Brain microvascular endothelial cell (primary cell): ENCODE results near the gene KNTC1.
"Not testable (repeated sequence)": the region's sequence is repeated elsewhere in the genome, so short reads cannot be mapped to it uniquely, and the experiment has no call there.

Experiments
- DNase-seq: peaks from one replicate; pipeline ENCODE4 v3.0.0-alpha.2; 2020
- H3K27ac ChIP-seq: fragments of 250-450 bp; sonication (Bioruptor Pico); 2 replicates; pipeline ENCODE4 v1.5.1; 2020; ENCODE audit warnings: mild to moderate bottlenecking, moderate library complexity
- H3K27me3 ChIP-seq: fragments of 250-450 bp; sonication (Bioruptor Pico); replicated peaks from 2 replicates; pipeline ENCODE4 v1.5.1; 2020; ENCODE audit warnings: mild to moderate bottlenecking
- H3K36me3 ChIP-seq: fragments of 250-450 bp; sonication (Bioruptor Pico); replicated peaks from 2 replicates; pipeline ENCODE4 v1.5.1; 2020; ENCODE audit warnings: mild to moderate bottlenecking
- H3K4me3 ChIP-seq: 2 replicates; pipeline ENCODE4 v1.5.1; 2011; ENCODE audit warnings: low read depth, mild to moderate bottlenecking, control low read depth, low read length, moderate library complexity
- CTCF ChIP-seq: IDR thresholded peaks from 2 replicates; pipeline ENCODE4 v1.5.1; 2011; ENCODE audit warnings: low read depth, mild to moderate bottlenecking, moderate library complexity, low read length, control low read depth, inconsistent platforms; ENCODE audit errors: missing control alignments
- in situ Hi-C: cut with HindIII; loops from 2 replicates; pipeline ENCODE4 v1.10.0; 2017; ENCODE audit warnings: low sequenced_read_pairs, low pct_ligation_motif_present

KNTC1 gene

DNA sequence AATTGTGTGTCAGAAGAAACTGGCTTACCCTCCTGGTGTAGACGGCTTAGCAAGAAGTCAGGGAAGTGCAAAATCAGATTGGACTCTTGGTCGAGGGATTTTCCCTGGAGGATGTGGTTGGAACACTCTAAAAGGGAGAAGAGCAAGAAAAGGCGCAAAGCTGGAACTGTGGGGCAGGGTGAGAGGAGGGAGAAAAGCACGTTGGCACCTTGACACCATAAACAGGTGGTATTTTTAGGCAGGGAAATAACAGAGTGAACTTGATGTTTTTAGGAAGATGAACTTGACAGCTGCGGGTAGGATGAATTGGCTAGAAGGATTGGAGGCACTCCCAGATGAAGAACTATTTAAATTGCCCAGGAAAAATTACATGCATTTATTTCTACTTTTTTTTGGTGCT lies 108.4 kb downstream of the KNTC1 start:
- no peak for DNase-seq
- no peaks in the 10 kb centered on the region for H3K27me3 ChIP-seq
- no peak overlapping the region for H3K4me3 ChIP-seq
- no peak overlapping the region for H3K27ac ChIP-seq
- in situ Hi-C loops: loop anchor here (25.0 kb wide), 1 partner anchor 127 kb away; the partner anchor contains the start of genes CCDC62 and DENR
- TF ChIP-seq CTCF: no peak
- H3K36me3 ChIP-seq: no peaks in the 10 kb centered on the region

DNA sequence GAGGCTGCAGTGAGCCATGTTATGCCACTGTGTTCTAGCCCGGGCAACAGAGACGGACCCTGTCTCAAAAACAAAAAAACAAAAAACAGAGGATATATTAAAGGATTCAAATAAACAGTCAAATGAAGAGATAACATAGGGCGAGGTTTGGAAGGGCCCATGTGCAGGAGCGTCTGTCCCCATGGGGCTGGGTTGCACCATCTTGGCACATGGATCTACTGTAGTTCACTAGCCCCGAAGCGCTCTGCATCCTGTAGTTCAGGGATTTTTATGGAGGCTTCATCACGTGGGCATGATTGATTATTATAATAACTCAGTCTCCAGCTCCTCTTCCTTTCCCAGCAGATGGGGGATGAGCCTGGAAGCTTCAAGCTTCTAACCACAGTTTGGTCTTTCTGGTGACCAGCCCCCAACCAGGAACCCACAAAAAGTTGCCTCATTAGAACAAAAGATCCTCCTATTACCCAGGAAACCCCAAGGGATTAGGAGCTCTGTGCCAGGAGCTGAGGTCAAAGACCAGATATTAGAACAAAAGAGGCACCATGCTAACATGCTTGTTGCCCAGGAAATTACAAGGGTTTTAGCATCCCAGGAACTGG lies 116.3 kb downstream of the KNTC1 start:
- no peak overlapping the region for H3K4me3 ChIP-seq
- H3K36me3 ChIP-seq: no peaks in the 10 kb centered on the region
- in situ Hi-C loops: loop anchor here (25.0 kb wide), 1 partner anchor 119 kb away; the partner anchor contains the start of genes CCDC62 and DENR
- no peak for DNase-seq
- H3K27ac ChIP-seq: no peak overlapping the region
- no peak for TF ChIP-seq CTCF
- H3K27me3 ChIP-seq: no peaks in the 10 kb centered on the region

DNA sequence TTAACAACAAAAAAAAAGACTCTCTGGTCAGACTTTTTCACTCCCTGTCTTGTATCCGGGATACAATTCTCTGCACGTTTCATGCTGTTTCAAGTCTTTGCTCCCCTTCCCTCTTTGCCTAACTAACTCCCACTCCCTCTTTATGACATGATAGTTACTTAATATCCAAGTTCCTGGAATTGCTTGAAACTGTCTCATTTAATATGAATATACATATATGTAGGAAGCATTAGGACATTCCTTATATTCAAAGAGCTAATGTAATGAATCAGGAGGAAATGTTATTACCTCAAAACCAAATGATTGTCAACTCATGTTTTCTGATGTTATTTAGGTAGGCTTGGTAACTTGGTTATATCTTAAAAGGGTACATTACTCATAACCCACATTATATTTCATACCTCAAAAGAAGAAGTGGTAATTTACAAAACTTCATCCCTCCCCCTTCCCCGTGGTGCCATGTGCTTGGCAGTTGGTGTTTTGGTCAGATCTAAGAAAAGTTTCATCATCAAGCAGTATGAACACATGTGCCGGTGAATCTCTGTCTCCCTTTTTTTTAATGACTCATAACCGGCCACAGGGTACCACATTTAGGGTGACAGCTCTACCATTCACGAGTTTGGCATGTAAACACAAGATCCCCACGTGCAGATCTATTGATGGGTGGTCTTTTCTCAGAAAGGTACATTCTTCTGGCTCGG lies 119.6 kb downstream of the KNTC1 start:
- no peaks in the 10 kb centered on the region for H3K36me3 ChIP-seq
- in situ Hi-C loops: loop anchor here (25.0 kb wide), 1 partner anchor 116 kb away; the partner anchor contains the start of genes CCDC62 and DENR
- DNase-seq: peak; percentile 70
- no peak for TF ChIP-seq CTCF
- no peaks in the 10 kb centered on the region for H3K27me3 ChIP-seq
- no peak overlapping the region for H3K4me3 ChIP-seq
- H3K27ac ChIP-seq: no peak overlapping the region

DNA sequence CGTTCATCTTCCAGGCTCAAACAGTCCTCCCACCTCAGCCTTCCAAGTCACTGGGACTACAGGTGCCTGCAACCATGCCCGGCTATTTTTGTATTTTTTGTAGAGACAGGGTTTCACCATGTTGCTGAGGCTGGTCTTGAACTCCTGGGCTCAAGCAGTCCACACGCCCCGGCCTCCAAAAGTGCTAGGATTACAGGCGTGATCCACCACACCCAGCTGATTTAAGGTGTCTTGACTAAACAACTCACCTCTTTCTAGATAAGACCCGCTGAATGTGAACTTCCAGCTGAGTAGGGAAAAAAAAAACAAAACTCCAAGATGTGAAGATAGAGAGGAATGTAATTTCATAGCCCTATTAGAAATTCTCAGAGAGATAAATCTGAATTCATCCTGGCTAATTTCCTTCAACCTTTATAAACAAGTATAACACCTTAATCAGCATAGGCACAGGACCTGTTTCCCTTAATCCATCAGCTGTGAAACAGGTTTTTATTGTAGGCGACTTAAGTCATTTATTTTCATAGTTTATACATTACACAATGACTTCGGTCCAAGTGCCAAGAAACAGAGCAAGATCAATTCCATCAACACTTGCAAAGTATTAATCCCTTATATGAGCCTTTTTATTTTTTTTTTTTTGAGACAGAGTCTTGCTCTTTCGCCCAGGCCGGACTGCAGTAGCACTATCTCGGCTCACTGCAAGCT lies 124.6 kb downstream of the KNTC1 start:
- in situ Hi-C loops: no loop called here
- no peaks in the 10 kb centered on the region for H3K27me3 ChIP-seq
- no peak for TF ChIP-seq CTCF
- no peaks in the 10 kb centered on the region for H3K36me3 ChIP-seq
- DNase-seq: no peak
- no peak overlapping the region for H3K27ac ChIP-seq
- no peak overlapping the region for H3K4me3 ChIP-seq

DNA sequence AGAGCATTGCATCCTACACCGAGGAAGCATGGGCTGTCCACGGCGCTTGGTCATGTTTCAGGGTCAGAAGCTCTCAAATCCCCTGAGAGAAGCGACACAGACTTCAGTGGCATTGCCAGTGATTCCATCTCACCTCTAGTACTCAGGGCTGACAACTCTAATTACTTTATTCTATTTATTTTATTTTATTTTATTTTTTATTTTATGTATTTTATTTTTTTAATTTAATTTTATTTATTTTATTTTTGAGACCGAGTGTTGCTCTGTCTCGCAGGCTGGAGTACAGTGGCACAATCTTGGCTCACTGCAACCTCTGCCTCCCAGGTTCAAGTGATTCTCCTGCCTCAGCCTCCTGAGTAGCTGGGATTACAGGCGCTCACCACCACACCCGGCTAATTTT lies 126.2 kb downstream of the KNTC1 start:
- H3K4me3 ChIP-seq, in situ Hi-C loops, H3K27me3 ChIP-seq, DNase-seq, H3K36me3 ChIP-seq, H3K27ac ChIP-seq: not testable (repeated sequence)

GRCh38 chr12:122656298-122656697 lies 129.2 kb downstream of the KNTC1 start:
- no peaks in the 10 kb centered on the region for H3K36me3 ChIP-seq
- no peak overlapping the region for H3K27ac ChIP-seq
- in situ Hi-C loops: no loop called here
- DNase-seq: no peak
- H3K27me3 ChIP-seq: no peaks in the 10 kb centered on the region
- TF ChIP-seq CTCF: no peak
- no peak overlapping the region for H3K4me3 ChIP-seq
